SK-N-DZ (cell line): ENCODE measurements around the gene GALT.

Experiments used
- DNase-seq: peaks from one replicate; pipeline ENCODE4 v3.0.0-alpha.2; 2015; ENCODE audit warnings: low spot score

GALT gene

DNA sequence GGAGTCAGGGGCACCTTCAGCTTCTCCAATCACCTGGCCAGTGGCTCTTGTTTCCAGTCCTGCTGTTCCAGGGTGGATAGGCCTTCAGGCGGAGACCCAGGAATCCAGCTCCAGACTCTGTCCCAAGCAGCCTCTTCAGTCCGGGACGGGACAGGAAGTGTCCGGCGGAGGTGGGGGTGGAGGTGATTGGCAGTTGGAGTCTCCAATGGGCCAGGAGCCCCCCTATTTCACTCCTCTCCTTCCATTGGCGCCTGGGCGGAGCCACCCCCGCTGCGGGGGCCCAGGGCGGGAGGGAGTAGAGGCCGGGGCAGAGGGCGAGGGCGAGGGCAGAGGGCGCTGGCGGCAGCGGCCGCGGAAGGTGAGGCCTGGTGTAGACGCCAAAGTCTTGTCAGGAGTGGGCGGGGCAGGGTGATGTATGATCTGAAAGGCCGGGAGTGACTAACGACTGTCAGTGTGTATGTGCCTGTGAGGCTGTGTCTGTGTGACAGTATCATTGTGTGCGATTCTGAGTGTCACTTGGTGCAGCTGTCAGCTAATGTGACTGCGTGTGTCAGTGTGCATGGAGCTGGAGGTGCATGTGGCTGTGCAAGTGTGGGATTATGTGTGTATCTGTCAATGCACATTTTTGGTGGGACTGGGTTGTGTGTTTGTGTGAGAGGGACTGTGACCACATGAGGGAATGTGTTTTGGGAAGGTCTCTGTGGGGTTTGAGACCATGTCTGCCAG lies 5.6 kb downstream of the GALT start, which contains the start of gene IL11RA:
TSS of gene IL11RA (plus strand) at position 310 of the 726 bp plus-strand sequence. CDS start 3,033 bp downstream, outside the sequence.
- DNase-seq = peak; percentile 87

DNA sequence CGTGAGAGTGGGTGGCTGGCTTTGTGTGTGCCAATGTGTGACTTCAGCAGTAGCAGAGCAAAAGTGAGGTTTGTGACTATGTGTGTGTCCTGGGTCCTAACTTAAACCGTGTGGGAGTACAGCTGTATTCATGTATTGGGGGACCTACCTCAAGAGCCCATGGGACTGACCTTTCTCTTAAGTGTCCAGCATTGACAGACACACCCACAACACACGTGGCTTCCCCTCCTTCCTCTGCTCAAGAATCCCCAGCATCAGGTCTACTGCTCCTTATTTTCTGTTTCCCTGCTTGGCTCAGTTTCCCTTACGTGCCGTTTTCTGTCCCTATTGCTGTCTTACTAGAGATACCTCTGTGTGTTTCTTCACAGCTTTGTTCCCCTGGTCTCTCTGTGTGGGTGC lies 6.1 kb downstream of the GALT start:
- no peak for DNase-seq

DNA sequence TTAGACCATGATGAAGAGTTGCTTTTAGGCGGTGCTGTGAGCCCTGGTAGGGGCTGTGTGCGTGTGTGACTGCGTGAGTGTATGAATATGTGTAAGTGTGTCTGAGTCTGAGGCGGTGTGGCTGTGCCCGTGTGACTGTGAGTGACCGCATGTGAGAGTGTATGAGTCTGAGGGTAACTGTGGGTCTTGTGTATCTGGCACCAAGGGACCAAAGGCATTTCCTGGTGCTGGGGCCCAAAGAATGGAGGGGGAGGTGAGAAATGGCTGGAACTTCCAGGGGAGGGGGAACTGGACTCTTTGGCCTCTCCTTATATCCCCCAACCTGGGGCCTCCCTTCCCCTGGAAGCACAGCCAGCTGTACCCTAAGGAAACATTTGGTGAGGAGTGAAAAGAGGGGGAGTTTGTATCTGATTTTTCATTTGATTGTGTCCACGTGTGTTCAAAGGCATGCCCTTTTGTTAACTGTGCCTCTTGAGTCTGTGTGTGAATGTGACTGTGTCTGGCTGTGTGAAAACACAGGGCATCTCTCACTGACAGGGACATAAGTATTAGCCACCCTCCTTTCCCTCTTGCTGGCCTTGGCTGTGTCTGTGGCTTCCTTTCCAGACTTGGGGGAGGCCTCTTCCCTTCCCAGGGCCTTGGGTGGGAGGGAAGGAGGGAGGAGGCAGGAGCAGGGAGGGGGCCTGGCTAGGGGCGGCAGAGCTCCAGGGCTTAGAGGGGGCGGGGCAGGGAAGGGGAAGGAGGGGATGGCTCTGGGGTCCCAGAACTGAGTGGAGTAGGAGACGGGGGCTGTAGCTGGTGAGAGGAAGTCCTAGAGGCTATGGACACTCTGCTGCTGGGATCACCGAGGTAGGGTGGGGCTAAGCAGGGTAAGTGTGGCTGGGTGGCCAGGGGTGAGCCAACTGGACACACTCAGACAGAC lies 6.9 kb downstream of the GALT start:
- DNase-seq = peak; percentile 73

GRCh38 chr9:34654323-34655051 lies 8.0 kb downstream of the GALT start:
- peak; percentile 79 for DNase-seq

DNA sequence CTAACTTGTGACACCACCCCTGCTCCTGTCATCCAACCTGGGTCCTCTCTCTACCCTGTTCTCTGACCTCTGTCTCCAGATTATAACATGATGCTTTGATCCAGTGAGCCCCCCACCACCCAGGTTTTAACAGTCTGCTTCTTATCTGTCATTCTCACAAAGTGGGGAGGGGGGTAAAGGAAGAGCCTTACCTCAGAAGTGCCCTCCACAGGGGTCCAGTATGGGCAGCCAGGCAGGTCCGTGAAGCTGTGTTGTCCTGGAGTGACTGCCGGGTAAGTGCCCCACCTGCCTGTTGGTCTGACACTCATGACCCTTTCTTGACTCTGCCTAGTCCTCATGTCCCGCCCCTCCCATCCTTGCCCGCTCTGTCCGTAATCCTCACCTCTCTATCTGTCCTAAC lies 8.9 kb downstream of the GALT start:
- no peak for DNase-seq

DNA sequence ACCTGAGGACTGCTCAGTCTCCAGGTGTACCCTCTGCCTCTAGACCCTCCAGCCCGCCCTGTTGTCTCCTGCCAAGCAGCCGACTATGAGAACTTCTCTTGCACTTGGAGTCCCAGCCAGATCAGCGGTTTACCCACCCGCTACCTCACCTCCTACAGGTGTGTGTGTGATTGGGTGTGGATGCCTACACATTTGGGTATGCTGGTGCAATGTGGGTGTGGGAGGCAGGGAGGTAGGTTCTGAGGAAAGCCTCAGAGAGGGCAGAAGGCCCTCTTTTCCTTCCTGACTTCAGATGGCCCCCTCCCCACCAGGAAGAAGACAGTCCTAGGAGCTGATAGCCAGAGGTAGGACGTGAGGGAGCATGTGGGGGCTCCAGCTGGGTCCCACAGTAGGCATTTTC lies 10.5 kb downstream of the GALT start:
- no peak for DNase-seq

DNA sequence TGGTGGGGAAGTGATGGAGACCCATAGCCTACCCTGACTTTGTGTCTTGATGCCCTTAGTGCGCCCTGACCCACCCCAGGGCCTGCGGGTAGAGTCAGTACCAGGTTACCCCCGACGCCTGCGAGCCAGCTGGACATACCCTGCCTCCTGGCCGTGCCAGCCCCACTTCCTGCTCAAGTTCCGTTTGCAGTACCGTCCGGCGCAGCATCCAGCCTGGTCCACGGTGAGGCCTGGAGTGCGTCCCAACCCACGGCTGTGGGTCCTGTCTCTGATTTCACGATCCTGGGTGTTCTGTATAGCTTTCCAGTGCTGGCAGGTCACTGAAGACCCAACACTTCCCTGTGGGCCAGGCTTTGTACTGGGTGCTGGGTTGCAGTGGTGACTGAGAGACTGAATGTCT lies 12.0 kb downstream of the GALT start:
- DNase-seq = no peak

DNA sequence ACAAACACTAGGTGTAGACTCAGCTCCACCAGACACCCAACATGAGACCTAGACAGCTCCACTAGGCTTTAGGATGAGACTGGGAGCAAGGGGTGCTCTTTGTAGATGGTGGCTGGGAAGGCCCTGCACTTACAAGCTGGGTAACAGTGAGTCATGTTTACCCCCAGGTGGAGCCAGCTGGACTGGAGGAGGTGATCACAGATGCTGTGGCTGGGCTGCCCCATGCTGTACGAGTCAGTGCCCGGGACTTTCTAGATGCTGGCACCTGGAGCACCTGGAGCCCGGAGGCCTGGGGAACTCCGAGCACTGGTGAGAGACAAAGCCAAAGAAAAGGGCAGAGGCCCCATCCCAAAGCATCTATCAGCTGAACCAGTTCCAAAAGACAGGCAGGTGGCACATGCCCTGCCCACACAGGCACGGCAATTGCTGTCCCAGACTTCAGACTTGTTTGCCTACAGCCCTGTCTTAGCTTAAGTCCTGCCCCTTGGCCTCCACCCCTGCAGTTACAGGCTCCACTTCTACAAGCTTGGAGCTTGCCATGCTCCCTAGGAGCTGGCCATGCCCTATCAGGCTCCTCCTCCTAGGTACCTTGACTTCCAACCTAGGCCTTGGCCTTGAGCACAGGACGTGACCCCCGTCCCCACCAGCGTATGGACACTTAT lies 13.2 kb downstream of the GALT start:
- DNase-seq = no peak

DNA sequence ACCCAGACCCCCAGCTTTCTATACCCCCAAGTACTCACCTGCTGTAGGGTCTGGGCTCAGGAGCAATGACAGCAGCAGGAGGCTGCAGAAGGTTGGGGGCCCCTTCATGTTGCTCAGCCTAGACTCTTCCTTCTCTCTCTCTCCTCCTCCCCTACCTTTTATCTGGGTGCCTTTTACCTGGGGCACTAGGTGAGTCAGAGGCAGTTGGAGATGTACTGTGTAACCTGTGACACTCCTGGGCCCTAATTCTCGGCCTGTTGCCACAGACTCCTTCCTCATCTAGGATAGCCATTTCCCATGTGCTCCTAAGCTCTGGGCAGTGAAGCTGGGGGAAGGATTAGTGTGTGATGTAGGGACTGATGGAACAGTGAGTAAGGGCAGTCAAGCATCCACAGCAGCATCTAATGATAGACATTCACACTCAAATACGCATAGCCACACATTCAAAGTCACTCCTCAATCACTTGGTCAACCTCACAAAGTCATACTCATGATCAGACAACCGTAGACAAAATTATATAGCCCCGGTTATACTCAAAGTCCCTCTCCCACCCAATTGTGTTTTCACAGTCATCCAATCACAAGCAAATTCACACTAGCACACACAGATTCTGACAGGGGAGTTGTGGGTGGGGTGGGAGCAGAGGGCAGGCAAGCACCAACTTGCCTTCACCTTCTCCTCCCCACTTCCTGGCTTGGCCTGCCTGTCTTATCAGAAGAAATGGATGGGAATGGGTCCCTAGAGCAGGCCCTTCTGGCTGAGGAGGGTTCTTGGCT lies 16.2 kb downstream of the GALT start, which contains the start of gene CCL27:
TSS of gene CCL27 (minus strand) at position 132 of the 777 bp plus-strand sequence. CDS start at position 108, 24 bp downstream.
- DNase-seq = no peak

DNA sequence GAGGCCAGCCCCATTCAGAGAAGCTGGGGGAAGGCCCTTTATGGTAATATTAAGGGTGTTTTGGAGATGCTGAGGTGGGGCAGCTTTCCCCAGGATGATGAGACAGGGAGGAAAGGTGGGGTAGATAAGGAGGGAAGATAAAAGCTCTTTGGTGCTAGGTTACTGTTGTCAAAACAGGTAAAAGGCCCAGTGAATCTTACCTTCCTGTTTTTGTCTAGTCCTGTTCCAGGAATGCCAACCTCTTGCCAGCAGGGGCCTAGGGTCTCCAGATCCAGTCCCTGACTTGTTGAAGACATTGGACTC lies 16.8 kb downstream of the GALT start:
- DNase-seq = no peak

GRCh38 chr9:34664281-34665066 lies 18.0 kb downstream of the GALT start:
- peak; percentile 76 for DNase-seq

- no peak for DNase-seq
Observed at GRCh38 chr9:34665067-34665380, 18.5 kb downstream of the GALT start.

DNA sequence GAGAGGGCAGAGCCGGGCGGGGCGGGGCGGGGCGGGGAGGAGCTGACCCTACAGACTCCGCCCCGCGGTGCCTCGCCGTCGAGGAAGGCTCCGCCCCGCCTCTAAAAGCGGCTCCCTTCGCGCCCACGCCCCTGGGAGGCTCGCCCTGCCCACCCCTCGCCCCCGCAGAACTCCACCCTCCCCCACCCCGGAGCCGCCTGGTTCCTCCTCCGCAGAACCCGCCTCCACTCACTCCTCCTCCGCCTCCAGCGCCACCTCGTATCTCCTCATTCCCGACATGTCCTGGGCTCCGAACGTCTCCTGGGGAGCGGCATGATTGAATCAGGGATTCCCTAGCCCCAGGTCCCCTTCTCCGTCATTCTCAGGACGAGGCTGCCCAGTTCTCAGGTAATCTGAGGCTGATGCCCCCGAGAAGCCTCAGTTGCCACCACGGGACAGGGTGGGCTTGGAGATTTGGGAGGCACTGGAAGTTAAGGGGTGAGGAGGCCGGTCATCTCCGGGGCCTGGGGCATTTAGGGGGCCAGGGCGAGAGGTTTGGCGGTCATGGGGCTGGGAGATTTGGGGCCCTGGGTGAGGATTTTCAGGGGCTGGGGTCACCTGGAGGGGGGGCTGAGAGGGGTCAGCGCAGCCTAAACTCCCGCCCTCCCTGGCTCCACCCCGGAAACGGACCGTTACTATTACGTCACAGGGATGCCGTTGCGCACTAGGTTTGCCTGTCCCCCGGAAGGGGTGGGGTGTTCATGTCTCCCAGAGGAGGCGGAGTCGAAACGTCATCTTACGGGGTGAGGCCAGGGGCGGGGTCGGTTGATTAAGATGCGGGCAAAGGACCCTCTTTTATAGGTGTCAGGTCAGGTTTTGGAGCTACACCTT lies 19.1 kb downstream of the GALT start:
- peak; percentile 96 for DNase-seq

GRCh38 chr9:34669809-34670562 lies 23.5 kb downstream of the GALT start:
- no peak for DNase-seq

DNA sequence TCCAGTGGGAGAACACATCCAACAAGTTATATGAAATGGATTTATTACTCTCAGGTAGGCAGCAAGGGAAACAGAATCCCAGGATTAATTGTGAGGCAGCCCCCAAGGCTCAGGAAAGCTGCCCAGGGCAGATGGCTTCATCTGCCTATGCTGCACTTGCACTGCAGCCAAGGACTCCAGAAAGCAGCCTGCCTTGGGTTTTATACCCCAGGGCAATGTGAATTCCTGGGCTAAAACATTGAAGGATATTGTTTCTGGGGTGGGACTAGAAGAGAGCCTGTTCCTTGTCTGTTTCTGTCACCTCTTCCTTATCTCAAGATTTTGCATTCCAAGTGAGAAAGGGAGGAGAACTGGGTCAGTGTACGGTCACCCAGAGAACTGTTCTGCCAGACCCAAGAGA lies 24.8 kb downstream of the GALT start:
- DNase-seq = no peak

DNA sequence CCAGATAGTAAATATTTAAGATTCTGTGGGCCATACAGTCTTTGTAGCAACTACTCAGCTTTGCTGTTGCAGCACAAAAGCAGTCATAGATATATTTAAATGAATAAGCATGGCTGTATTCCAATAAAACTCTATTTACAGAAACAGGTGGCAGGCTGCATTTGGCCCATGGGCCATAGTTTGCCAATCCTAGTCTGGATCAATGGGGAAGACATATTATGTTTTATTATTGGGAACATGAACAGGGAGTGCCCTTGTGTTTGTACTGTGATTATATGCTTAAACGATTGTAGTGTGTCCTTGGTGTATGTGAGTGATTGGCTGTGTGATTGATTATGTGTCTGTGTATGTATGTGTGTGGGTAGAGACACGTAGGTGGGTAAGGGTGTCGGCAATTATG lies 28.0 kb downstream of the GALT start:
- no peak for DNase-seq

DNA sequence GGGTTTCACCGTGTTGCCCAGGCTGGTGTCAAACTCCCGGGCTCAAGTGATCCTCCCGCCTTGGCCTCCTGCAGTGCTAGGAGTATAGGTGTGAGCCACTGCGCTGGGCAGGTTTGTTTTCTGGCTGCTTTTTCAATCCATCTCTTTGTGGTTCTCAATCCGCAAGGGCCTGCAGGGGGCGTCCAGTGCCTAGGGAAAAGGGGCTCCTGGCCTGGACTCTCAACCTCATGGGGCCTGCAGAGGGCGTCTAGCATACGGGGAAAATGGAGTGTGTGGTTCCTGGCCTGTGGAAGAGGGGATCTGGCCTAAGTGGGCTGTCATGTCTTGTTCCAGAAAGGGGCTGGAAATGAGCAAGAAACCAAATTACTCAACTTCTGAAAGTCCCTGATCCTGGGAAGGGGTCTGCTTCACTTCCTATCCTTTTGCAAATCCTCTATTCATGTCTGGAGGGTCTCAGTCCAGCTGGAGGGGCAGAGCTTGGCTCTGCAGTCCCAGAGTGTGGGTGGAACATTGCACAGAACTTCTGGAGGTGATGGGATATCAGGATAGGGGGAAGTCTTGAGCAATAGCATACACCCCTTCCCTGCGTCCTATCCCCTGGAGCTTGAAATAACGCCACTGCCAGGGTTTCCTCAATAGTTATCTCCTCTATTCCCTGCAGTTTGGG lies 28.7 kb downstream of the GALT start:
- peak; percentile 87 for DNase-seq

DNA sequence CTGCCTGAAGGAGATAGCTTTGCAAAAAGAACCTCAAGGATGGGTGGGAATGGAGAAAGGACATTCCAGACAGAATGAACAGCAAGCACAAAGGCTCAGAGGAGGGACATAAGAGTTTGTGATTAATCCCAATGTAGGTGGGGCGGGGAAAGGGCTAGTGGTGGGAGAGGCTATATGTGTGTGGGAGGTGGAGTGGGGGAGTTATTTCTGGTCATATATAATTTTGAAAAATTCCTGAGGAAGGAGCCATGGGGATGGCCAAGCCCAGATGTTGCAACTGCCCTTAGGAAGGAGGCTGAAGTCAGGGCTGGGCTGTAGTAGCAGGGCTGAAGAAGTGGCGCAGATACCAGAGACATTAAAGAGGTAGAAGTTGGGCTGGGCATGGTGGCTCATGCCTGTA lies 29.4 kb downstream of the GALT start:
- no peak for DNase-seq
